COLO829 (cell line): ENCODE data around the gene TUBA1C.
"Not testable (repeated sequence)": the region's sequence is repeated elsewhere in the genome, so short reads cannot be mapped to it uniquely, and the experiment has no call there.

Experiments
- DNase-seq: peaks from one replicate; pipeline ENCODE4 v3.0.0; 2012; ENCODE audit warnings: low spot score

Gene TUBA1C

GRCh38 chr12:49255857-49256637, 8.8 kb upstream of the TUBA1C start:
- no peak for DNase-seq

- not testable (repeated sequence) for DNase-seq
These were observed 7.2 kb upstream of the TUBA1C start for GRCh38 chr12:49257508-49258184.

GRCh38 chr12:49259452-49259851, 5.4 kb upstream of the TUBA1C start:
- DNase-seq = no peak

- DNase-seq = no peak
These were observed 4.7 kb upstream of the TUBA1C start for GRCh38 chr12:49260166-49260565.

GRCh38 chr12:49260571-49261363, 4.1 kb upstream of the TUBA1C start:
- no peak for DNase-seq

- no peak for DNase-seq
These were observed 3.2 kb upstream of the TUBA1C start for GRCh38 chr12:49261721-49262120.

GRCh38 chr12:49263400-49263763, 1.5 kb upstream of the TUBA1C start:
- DNase-seq = no peak

- no peak for DNase-seq
These were observed 413 bp upstream of the TUBA1C start for GRCh38 chr12:49264466-49264872.

- DNase-seq = not testable (repeated sequence)
These were observed 4.3 kb downstream of the TUBA1C start for GRCh38 chr12:49269191-49269590.

GRCh38 chr12:49272790-49273725, 8.2 kb downstream of the TUBA1C start:
- no peak for DNase-seq

- no peak for DNase-seq
These were observed 9.0 kb downstream of the TUBA1C start for GRCh38 chr12:49273726-49274395.

- DNase-seq = no peak
These were observed 9.7 kb downstream of the TUBA1C start for GRCh38 chr12:49274396-49275069.

- no peak for DNase-seq
These were observed 11.7 kb downstream of the TUBA1C start for GRCh38 chr12:49276304-49277290.

- no peak for DNase-seq
These were observed 12.6 kb downstream of the TUBA1C start for GRCh38 chr12:49277466-49277865.

GRCh38 chr12:49279706-49280159, 14.9 kb downstream of the TUBA1C start:
- DNase-seq = no peak

GRCh38 chr12:49280545-49280944, 15.7 kb downstream of the TUBA1C start:
- DNase-seq = not testable (repeated sequence)

GRCh38 chr12:49282302-49282701, 17.4 kb downstream of the TUBA1C start:
- no peak for DNase-seq

- not testable (repeated sequence) for DNase-seq
These were observed 18.0 kb downstream of the TUBA1C start for GRCh38 chr12:49282740-49283375.
